T follicular helper cell (primary cell): ENCODE results near the gene NCAPG2.
A peak's percentile ranks its signal among the peaks of the same experiment; 100 is the strongest.
"Not testable (repeated sequence)": the region's sequence is repeated elsewhere in the genome, so short reads cannot be mapped to it uniquely, and the experiment has no call there.

ENCODE experiments used
- DNase-seq: peaks from one replicate; pipeline ENCODE4 v3.0.0-alpha.2; 2020; ENCODE audit warnings: low read depth

The NCAPG2 gene

DNA sequence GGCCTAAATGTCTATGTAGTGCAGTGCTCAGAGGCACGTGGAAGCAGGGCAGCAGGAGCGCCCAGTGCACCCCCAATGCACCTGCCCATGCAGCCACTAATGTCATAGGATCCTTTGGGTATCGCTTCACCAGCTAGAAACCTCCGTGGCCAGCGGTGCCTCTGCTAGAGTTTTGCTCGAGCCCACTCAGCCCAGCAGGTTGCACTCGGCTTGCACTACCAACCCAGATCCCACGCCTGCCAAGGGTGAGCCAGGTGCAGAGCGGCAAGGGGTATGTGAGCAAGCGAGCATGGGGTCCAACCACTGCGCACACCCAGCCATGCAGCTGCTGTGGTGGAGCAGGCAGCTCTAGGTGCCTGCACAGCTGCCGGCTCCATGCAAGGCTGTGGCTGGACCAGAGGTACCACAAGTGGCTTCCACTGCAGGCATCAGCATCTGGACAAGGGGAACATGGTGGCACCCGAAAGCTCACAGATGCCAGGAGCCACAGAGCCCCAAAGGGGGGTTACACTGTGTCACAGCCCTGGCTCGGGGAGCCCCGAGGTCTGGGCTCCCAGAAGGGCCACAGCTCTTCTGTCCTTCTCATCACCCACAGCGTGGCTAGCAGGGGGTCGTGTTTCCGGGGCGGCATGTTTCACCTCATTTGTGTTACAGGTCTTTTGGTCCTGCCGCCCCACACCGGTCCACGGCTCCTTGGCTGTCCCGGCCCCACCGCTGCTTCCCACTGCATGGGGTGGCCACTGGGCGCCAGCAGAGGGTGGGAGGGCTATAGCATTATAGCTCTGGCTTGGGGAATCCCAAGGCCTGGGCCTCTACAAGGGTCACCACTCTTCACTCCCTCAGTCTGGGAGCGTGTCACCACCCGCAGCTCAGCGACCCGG lies 2.3 kb upstream of the NCAPG2 start:
- DNase-seq, result no peak

DNA sequence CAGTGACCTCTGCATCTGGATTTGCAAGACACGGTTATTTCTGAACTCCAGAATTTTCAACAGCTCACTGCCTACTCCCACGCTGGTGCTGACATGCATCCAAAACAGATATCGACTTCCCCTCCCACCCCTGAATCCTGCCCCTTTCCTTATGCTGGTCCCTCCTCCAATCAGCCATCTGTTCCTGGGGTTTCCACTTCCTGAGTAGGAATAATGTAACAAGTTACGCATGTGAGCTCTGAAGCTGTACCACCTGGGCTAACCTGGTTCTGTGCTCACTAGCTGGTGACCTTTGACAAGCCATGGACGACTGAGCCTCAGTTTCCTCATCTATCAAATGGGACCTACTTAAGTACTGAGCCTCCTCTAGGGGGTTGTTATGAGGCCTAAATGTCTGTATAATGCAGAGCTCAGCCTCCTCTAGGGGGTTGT lies 1.7 kb upstream of the NCAPG2 start:
- no peak for DNase-seq

- DNase-seq, result no peak
Measured at GRCh38 chr7:158705234-158705850, 738 bp upstream of the NCAPG2 start.

DNA sequence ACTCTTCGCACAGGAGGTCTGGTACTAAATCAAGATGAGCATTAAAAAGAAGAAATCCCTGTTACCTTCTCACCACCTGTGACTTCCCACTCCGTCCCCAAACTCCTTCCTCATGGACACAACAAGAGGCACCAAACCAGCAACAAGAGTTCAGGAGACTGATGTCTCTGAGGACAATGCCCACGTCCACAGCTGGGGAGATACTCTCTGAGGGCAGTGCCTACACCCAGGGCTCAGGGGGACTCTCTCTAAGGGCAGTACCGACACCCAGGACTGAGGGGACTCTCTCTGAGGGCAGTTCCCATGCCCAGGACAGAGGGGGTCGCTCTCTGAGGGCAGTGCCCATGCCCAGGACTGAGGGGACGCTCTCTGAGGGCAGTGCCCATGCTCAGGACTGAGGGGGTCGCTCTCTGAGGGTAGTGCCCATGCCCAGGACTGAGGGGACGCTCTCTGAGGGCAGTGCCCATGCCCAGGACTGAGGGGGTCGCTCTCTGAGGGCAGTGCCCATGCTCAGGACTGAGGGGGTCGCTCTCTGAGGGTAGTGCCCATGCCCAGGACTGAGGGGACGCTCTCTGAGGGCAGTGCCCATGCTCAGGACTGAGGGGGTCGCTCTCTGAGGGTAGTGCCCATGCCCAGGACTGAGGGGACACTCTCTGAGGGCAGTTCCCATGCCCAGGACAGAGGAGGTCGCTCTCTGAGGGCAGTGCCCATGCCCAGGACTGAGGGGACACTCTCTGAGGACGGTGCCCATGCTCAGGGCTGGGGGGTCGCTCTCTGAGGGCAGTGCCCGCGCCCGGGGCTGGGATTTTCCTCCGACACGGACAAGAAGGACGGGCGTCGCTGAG lies 703 bp downstream of the NCAPG2 start:
- DNase-seq, result not testable (repeated sequence)

DNA sequence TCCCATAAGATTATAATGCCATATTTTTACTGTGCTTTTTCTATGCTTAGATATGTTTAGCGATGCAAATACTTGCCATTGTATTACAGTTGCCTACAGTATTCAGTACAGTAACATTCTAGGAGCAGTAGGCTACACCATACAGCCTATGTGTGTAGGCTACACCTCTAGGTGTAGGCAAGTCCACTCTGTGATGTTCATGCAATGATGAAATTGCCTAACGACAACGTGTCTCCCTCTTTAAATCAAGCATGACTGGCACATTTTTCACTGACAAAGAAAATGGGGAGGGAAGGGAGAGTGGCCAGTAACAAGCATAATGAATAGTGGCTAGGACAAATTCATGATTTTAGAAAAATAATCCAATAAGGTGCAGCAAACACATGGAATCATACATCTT lies 1.7 kb downstream of the NCAPG2 start:
- no peak for DNase-seq

- DNase-seq, result no peak
Measured at GRCh38 chr7:158702196-158702595, 2.4 kb downstream of the NCAPG2 start.

DNA sequence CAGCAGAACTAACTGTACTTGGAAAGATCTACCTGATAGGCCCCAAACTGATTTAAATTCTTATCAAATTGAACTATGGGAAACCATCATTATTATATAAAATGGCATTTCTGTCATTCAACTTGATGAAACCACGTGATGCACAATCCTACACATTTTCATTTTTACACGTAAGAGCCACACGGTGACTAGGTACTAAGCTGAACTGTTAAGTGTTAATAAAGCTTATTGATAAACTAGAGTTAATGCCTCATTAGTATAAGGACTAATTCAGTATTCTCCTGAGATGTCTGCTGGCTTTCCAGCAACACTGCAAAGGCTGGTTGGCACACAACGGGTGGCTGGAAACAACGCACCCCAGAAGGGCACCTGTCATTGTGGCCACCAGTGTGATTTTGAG lies 4.6 kb downstream of the NCAPG2 start:
- DNase-seq, result no peak

DNA sequence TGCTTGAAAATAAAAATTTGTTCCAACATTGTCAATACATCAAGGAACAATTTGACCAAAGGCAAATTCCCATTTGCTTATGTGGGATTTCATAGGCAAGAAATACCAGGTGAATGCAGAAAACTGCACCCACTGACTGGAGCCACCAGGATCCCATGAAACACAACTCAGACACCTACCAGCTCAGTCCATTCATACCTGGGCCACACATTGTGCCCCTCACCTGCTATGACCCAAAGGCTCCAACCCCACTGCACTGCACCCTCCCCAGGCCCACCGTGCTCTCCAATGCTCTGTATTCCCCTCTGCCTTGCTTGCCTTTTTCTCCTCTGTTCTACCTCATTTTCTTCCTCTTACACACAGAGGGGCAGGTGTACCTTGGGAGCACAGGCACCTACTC lies 5.3 kb downstream of the NCAPG2 start:
- no peak for DNase-seq

DNA sequence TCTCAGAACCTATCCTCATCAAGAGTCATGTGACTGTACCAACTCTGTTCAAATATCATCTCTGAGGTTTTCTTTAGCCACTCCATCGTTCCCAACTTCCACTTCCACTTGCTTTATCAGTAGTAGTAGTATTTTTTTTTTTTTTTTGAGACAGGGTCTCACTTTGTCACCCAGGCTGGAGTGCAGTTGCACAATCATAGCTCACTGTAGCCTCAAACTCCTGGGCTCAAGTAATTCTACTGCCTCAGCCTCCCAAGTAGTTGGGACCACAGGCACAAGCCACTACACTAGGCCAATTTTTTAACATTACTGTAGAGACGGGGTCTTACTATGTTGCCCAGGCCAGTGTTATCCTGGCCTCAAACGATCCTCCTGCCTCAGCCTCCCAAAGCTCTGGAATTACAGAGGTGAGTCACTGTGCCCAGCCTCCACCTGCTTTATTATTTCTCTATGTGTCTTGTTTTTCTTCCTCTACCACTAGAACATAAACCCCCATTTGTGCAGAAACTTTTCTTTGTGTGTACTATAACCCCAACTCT lies 5.9 kb downstream of the NCAPG2 start:
- DNase-seq, result no peak

DNA sequence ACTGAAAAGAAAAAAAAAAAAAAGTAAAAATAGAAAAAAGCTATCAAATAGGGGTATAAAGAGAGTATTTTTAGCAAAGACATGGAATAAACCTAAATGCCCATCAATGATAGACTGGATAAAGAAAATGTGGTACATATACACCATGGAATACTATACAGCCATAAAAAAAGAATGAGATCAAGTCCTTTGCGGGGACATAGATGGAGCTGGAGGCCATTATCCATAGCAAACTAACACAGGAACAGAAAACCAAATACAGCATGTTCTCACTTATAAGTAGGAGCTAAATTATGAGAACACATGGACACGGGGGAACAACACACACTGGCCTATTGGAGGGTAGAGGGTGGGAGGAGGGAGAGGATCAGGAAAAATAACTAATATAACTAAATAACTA lies 7.0 kb downstream of the NCAPG2 start:
- not testable (repeated sequence) for DNase-seq

- peak; percentile 23 for DNase-seq
Measured at GRCh38 chr7:158695726-158696452, 8.7 kb downstream of the NCAPG2 start.

DNA sequence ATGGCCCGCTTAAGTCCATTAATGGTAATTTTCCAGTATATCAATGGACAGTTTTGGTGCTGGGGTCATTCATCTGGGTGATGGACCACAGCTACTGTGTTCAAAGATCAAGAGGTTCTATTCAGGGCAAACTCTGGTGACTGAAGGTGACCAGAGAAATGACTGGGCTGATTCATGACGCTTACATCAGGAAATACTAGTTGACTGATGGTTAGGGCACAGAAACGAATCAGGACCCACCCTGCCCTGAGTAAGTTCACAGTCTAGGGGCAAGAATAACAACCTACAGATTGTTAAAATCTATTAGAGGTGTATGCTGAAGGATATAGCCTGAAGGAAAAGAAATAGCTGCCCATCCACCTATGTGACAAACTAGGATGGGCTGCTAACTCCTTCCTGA lies 9.5 kb downstream of the NCAPG2 start:
- no peak for DNase-seq

DNA sequence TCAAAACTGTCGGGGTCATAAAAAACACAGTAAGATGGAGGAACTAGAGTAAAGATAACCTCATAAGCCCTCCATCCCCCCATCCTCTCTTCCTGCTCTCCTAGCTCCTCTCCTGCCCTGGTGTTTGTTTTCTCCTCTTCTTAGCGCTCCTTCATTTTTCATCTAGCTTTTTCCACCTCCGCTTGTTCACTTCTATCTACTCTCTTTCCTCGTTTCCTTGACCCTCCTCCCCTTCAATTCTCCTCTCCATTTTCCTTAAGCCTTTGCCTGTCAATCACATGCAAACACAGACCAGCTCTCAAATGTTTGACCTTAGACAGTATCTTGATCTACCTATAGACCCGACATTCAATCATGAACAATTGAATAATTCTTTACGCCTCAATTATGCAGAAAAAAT lies 10.0 kb downstream of the NCAPG2 start:
- DNase-seq, result no peak

- DNase-seq, result no peak
Measured at GRCh38 chr7:158689488-158689887, 15.1 kb downstream of the NCAPG2 start.

DNA sequence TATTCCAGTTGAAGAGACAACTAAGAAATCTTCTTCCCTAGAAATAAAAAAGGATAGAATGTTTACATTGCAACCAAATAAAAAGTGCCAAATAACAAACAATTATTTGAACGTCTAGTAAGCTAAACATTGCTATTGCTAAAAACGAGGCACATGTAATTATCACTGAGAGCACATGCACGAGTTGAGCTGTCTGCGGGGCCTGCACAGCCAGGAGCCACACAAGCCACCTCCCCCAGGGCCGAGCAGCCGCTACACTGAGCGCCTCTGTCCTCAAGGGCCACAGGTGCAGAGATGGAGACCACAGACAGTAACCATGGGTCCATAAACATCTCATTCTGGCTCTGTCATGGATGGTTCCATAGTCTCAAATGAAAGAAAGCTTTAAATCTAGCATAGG lies 17.2 kb downstream of the NCAPG2 start:
- DNase-seq, result no peak

- DNase-seq, result no peak
Measured at GRCh38 chr7:158685693-158686092, 18.9 kb downstream of the NCAPG2 start.

- no peak for DNase-seq
Measured at GRCh38 chr7:158684329-158684728, 20.3 kb downstream of the NCAPG2 start.

DNA sequence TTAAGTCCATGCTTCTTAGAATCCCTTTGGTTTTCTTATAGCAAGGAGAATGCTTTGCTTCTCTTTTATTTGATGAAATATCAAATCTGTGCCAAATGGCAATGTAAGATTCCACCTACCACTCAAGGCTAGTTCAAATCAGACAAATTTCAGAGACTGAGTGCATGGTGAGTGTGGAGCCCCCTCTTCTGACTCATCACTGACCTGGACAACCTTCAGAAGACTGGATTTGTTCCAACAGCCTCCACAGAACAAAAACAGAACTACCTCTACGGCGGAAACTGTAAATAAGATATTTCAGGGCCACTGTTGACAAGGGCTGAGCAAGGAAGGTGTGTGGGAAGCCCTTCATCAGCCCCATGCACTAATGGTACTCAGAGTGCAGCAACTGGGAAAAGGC lies 21.1 kb downstream of the NCAPG2 start:
- no peak for DNase-seq

DNA sequence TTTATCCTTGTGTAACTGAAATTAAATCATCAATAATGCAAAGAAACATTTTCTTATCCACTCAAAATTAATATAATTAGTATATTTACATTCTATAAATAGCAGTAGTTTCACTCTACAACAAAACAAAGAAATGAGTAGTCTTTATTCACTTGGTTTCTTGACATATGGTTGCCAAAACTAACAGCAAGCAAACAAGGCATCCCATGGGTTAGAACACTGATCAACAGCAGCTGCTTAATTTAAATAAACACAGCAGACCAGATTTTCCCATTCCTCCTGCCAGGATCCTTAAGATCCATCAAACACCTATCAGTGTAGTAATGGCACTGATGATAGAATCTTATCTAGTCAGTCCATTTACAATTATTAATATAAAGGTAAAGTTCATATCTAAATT lies 22.1 kb downstream of the NCAPG2 start:
- DNase-seq, result no peak

- no peak for DNase-seq
Measured at GRCh38 chr7:158680754-158681153, 23.9 kb downstream of the NCAPG2 start.

DNA sequence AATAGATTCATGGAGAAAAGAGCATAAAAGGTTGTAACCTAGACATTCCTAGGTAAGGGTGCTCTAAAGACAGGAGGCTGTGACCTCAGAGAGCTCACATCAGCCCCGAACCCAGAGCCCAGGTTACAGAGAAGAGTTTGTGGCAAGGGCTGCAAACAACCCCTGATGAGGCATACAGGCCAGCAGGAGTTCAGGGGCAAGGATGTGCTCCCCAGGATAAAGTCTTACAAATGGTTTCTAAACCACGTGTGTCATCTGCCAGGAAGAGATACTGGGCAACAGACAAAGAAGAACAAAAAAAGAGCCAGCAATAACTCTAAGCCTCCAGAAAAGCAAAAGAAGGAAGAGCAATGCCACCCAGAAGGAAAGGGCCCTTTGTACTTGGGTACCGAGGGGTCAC lies 27.7 kb downstream of the NCAPG2 start:
- no peak for DNase-seq
